PFSK-1 (cell line): ENCODE results near the gene HTR3A.

Experiments
- FOXP2 ChIP-seq: optimal IDR thresholded peaks from 2 replicates; pipeline ENCODE3; 2011; ENCODE audit warnings: borderline replicate concordance, control low read depth, inconsistent platforms; ENCODE audit not compliant: insufficient read depth; ENCODE audit errors: extremely low read length, extremely low read depth
- POLR2AphosphoS5 ChIP-seq: IDR thresholded peaks from 2 replicates; pipeline ENCODE4 v1.6.1; 2012; ENCODE audit warnings: low read depth, mild to moderate bottlenecking, control low read depth, low read length, moderate library complexity
- SIN3A ChIP-seq: IDR thresholded peaks from 2 replicates; pipeline ENCODE4 v1.6.1; 2012; ENCODE audit warnings: mild to moderate bottlenecking, low read length, moderate library complexity, borderline replicate concordance; ENCODE audit not compliant: insufficient read depth
- TAF1 ChIP-seq: IDR thresholded peaks from 2 replicates; pipeline ENCODE4 v1.6.1; 2012; ENCODE audit warnings: low read length, control low read depth, borderline replicate concordance; ENCODE audit not compliant: insufficient read depth
- TF ChIP-seq, protein P1 (sequence below), 2 experiments: IDR thresholded peaks; 2 replicates each; pipeline versions ENCODE4 v1.6.1 to v1.8.0; 2011 to 2012; ENCODE audit warnings: low read depth in 2 of 2, low read length in 2 of 2, control low read depth in 1 of 2, inconsistent platforms in 1 of 2, mild to moderate bottlenecking in 1 of 2, moderate library complexity in 1 of 2; ENCODE audit not compliant: insufficient read depth in 1 of 2

The HTR3A gene

DNA sequence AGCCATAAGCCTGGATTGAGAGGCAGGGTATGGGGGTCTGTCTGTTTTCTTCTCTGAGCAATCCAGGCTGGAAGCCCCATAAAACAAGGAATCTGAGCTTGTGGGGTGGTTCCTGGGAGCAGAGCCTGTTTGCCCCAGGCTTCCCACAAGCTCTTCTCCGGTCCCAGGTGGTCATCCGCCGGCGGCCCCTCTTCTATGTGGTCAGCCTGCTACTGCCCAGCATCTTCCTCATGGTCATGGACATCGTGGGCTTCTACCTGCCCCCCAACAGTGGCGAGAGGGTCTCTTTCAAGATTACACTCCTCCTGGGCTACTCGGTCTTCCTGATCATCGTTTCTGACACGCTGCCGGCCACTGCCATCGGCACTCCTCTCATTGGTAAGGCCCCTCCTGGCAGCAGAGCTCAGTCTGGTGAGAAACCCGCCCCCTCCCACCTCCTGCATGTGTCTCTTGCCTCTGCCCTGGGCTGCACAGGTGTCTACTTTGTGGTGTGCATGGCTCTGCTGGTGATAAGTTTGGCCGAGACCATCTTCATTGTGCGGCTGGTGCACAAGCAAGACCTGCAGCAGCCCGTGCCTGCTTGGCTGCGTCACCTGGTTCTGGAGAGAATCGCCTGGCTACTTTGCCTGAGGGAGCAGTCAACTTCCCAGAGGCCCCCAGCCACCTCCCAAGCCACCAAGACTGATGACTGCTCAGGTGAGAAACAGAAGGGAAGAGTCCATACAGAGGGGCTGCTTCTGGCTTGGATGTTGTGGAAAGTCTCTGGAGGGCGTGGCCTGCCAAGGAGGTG, 11.6 kb downstream of the HTR3A start:
- TF ChIP-seq POLR2AphosphoS5: no peak
- TF ChIP-seq, protein P1, sequence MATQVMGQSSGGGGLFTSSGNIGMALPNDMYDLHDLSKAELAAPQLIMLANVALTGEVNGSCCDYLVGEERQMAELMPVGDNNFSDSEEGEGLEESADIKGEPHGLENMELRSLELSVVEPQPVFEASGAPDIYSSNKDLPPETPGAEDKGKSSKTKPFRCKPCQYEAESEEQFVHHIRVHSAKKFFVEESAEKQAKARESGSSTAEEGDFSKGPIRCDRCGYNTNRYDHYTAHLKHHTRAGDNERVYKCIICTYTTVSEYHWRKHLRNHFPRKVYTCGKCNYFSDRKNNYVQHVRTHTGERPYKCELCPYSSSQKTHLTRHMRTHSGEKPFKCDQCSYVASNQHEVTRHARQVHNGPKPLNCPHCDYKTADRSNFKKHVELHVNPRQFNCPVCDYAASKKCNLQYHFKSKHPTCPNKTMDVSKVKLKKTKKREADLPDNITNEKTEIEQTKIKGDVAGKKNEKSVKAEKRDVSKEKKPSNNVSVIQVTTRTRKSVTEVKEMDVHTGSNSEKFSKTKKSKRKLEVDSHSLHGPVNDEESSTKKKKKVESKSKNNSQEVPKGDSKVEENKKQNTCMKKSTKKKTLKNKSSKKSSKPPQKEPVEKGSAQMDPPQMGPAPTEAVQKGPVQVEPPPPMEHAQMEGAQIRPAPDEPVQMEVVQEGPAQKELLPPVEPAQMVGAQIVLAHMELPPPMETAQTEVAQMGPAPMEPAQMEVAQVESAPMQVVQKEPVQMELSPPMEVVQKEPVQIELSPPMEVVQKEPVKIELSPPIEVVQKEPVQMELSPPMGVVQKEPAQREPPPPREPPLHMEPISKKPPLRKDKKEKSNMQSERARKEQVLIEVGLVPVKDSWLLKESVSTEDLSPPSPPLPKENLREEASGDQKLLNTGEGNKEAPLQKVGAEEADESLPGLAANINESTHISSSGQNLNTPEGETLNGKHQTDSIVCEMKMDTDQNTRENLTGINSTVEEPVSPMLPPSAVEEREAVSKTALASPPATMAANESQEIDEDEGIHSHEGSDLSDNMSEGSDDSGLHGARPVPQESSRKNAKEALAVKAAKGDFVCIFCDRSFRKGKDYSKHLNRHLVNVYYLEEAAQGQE (IDR thresholded peaks at IDR 0.05; ENCODE audit: insufficient read depth in 1 of 2, low read depth in 2 of 2, low read length in 2 of 2): no peak
- TF ChIP-seq TAF1: no peak
- TF ChIP-seq FOXP2: no peak
- no peak for TF ChIP-seq SIN3A

DNA sequence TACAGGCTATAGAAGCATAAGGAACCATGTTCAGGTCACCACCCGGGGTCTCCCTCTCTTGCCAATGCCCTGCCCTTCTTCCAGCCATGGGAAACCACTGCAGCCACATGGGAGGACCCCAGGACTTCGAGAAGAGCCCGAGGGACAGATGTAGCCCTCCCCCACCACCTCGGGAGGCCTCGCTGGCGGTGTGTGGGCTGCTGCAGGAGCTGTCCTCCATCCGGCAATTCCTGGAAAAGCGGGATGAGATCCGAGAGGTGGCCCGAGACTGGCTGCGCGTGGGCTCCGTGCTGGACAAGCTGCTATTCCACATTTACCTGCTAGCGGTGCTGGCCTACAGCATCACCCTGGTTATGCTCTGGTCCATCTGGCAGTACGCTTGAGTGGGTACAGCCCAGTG, 14.5 kb downstream of the HTR3A start:
- TF ChIP-seq TAF1: no peak
- TF ChIP-seq, protein P1 (IDR thresholded peaks at IDR 0.05; ENCODE audit: insufficient read depth in 1 of 2, low read depth in 2 of 2, low read length in 2 of 2): no peak

DNA sequence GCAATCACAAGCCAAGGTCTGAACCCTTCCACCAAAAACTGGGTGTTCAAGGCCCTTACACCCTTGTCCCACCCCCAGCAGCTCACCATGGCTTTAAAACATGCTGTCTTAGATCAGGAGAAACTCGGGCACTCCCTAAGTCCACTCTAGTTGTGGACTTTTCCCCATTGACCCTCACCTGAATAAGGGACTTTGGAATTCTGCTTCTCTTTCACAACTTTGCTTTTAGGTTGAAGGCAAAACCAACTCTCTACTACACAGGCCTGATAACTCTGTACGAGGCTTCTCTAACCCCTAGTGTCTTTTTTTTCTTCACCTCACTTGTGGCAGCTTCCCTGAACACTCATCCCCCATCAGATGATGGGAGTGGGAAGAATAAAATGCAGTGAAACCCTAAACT, 15.0 kb downstream of the HTR3A start:
- no peak for TF ChIP-seq SIN3A
- no peak for TF ChIP-seq TAF1
- TF ChIP-seq FOXP2: no peak
- TF ChIP-seq, protein P1 (IDR thresholded peaks at IDR 0.05; ENCODE audit: insufficient read depth in 1 of 2, low read depth in 2 of 2, low read length in 2 of 2): no peak
- no peak for TF ChIP-seq POLR2AphosphoS5

DNA sequence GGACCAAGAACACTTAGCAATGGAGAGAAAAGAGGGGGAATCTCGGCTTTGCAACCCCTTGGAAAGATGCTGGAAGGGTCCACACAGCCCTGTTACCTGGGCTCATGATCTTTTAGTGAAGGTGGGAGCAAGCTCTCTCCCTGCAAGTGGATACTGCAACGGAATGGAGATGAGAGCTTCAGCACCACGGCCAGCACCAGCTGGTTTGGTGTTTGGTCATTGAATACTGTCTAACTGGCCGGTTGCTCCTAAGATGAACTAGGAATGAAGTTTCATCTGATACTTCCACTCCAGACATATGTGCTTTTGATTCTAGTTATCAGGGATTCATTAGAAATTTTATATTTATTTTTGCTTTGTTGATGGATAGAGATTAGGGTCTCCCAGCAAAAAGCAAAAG, 16.3 kb downstream of the HTR3A start:
- no peak for TF ChIP-seq TAF1
- TF ChIP-seq, protein P1 (IDR thresholded peaks at IDR 0.05; ENCODE audit: insufficient read depth in 1 of 2, low read depth in 2 of 2, low read length in 2 of 2): peak; percentile 95 to 100
